DOHH2 (cell line): ENCODE measurements around the gene CCDC134.

ENCODE experiments used
- EZH2phosphoT487 ChIP-seq: fragments of 200-600 bp; sonication (generic); IDR thresholded peaks from 2 replicates; pipeline ENCODE4 v1.6.1; 2017; ENCODE audit warnings: borderline replicate concordance, mild to moderate bottlenecking, antibody characterized with exemption, low read length, moderate library complexity, mixed read lengths
- TF ChIP-seq, protein P1 (sequence below): fragments of 200-600 bp; sonication (generic); IDR thresholded peaks from one replicate; pipeline ENCODE4 v1.5.1; 2014; ENCODE audit warnings: antibody characterized with exemption, mild to moderate bottlenecking, low read depth, low read length; ENCODE audit not compliant: poor library complexity, severe bottlenecking

DNA sequence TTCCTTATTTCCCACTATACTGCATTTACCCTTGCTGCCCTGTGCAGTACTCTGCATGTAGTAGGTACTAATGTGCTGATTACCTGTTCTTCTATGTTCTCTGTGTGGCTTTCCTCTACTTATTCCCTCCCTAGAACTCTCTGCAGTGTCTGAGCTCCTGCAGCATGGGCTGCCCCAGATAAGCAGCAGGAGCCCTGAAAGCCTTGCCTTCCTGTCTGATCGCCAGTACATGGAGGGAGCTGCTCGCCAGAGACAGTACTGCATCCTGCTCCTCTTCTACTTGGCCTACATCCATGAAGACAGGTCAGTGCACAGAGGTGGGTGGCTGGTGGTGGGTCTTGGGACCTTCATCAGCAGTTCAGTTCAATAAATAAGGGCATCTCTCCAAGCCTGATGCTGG lies 42.2 kb upstream of the CCDC134 start:
- TF ChIP-seq, protein P1, sequence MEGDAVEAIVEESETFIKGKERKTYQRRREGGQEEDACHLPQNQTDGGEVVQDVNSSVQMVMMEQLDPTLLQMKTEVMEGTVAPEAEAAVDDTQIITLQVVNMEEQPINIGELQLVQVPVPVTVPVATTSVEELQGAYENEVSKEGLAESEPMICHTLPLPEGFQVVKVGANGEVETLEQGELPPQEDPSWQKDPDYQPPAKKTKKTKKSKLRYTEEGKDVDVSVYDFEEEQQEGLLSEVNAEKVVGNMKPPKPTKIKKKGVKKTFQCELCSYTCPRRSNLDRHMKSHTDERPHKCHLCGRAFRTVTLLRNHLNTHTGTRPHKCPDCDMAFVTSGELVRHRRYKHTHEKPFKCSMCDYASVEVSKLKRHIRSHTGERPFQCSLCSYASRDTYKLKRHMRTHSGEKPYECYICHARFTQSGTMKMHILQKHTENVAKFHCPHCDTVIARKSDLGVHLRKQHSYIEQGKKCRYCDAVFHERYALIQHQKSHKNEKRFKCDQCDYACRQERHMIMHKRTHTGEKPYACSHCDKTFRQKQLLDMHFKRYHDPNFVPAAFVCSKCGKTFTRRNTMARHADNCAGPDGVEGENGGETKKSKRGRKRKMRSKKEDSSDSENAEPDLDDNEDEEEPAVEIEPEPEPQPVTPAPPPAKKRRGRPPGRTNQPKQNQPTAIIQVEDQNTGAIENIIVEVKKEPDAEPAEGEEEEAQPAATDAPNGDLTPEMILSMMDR = no peak
- no peak for TF ChIP-seq EZH2phosphoT487
